Activated naive CD4-positive, alpha-beta T cell treated with anti-CD3 and anti-CD28 coated beads, Interleukin-2, amount 10 ng/mL, durations not matched to agents 5 hours and 36 hours (primary cell): Measurements from ENCODE around the gene CTH. TPM values are rescaled to one million over a fixed set of nuclear protein-coding genes. Genes with fewer than 3 reads are reported as not detected.

Experiments
- total RNA-seq, 2 experiments: library from RNA; stranded (reverse); gene quantifications; one replicate each; pipeline ENCODE4 v1.2.3, GENCODE V29; 2021

The CTH gene
- total RNA-seq = 1 to 10 TPM; 1.4 to 1.5 TPM

DNA sequence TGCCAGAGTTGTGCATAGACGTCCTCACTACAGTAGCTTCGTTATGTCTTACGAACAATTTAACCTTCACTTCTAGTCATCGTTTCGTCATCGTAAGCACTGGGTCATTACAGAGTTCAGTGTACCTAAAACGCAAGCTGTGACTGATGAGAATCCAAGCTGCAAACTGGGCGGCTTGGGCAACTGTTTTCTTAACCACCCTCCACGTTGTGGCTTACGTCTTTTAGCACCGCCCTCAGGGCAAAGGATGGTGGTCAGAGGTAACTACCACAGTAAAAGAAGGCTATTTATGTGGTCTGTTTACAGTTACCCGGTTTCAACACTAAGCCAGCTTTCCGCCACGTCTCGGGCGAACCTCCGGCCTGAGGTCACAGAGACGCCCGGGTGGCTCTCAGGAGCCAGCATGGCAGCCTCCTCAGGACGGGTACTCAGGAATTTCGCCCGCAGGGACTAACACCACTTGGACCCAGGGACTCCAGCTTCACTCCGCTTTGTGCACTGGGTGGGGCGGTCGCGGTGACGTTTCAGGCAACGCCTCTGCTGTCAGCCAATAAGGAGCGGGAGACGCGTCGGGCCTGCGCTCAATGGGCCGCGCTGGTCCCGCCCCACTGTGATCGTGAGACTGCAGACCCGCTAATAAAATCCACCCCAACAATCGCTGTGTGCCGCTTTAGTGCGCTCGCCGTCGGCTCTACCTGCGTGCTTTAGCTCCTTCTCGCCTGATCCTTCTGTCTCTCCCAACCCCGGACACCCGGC lies at the start of gene CTH:
CTH (plus strand) TSS at position 665 of the 756 bp plus-strand sequence. CDS start 148 bp downstream, outside the sequence.

Other genes with a start within 250 kb of the CTH start
- gene LRRC40, start 205.7 kb upstream of the CTH start, total RNA-seq = 10 to 100 TPM; 13.7 to 16.5 TPM
- gene SRSF11, start 189.9 kb upstream of the CTH start, total RNA-seq = 100 to 1,000 TPM; 184 to 186 TPM
- gene ANKRD13C, start 56.5 kb upstream of the CTH start, total RNA-seq = 10 to 100 TPM; 20.9 to 23.0 TPM